ENCODE measurements around the gene SMDT1.

DNA sequence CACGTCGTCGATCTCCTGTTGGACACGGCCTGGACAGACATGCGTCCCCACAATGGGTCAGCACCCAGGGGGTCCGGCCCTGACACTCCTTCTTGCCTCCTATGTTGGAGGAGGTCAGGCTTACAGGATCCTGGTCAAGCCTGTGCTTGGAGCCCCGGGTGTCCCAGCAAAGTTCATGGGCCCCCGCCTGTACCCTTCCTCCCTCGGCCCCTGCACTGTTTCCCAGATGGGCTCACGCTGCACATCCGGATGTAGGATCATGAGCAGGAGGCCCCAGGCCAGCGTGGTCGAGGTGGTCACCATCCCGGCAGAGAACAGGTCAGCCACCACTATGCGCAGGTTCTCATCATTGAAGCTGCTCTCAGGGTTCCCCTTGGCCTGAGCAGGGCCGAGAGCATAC, 48.1 kb downstream of the SMDT1 start:
- TF ChIP-seq ZNF274 (IDR thresholded peaks at IDR 0.05; ENCODE audit: borderline replicate concordance, low read depth, low read length) = no peak
- TF ChIP-seq GTF3C2 (IDR thresholded peaks at IDR 0.05; ENCODE audit: borderline replicate concordance, extremely low read depth, insufficient read length) = no peak
- TF ChIP-seq, protein P1, sequence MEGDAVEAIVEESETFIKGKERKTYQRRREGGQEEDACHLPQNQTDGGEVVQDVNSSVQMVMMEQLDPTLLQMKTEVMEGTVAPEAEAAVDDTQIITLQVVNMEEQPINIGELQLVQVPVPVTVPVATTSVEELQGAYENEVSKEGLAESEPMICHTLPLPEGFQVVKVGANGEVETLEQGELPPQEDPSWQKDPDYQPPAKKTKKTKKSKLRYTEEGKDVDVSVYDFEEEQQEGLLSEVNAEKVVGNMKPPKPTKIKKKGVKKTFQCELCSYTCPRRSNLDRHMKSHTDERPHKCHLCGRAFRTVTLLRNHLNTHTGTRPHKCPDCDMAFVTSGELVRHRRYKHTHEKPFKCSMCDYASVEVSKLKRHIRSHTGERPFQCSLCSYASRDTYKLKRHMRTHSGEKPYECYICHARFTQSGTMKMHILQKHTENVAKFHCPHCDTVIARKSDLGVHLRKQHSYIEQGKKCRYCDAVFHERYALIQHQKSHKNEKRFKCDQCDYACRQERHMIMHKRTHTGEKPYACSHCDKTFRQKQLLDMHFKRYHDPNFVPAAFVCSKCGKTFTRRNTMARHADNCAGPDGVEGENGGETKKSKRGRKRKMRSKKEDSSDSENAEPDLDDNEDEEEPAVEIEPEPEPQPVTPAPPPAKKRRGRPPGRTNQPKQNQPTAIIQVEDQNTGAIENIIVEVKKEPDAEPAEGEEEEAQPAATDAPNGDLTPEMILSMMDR (IDR thresholded peaks at IDR 0.05 in 2 of 3, conservative IDR thresholded peaks at IDR 0.05 in 1 of 3; ENCODE audit: insufficient read depth in 2 of 3, low read depth in 1 of 3, low read length in 3 of 3) = no peak
- TF ChIP-seq ZFP36 (IDR thresholded peaks at IDR 0.05; ENCODE audit: low read depth, low read length, partially characterized antibody) = no peak
- TF ChIP-seq ATF4 (CRISPR knock-in tag; IDR thresholded peaks at IDR 0.05) = no peak

Data from K562 (cell line).